ENCODE data around the gene SNAI3. TPM values are rescaled to one million over a fixed set of nuclear protein-coding genes. Genes with fewer than 3 reads are reported as not detected.

The SNAI3 gene
- total RNA-seq, 2 donors from 2014 or later: 0.77 to 2.1 TPM

DNA sequence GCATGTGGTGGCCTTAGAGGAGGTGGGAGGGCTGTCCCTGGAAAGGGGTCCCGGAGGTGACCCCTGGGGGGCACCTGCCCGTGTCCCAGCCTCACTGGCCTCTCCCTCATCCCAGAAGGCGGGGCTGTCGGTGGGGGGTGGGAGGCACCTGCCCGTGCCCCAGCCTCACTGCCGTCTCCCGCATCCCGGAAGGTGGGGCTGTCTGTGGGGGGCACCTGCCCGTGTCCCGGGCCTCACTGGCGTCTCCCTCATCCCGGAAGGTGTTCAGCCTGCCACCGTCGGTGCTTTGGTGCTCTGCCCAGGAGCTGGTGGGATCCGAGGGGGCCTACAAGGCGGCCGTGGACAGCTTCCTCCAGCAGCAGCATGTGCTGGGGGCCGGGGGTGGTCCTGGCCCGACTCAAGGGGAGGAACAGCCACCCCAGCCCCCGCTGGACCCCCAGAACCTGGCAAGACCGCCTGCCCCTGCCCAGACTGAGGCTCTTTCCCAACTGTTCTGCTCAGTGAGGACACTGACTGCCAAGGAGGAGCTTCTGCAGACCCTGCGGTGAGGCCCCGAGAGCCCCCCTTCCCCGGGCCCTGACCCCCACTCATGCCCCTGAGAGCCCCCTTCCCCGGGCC is 26.2 kb upstream of the SNAI3 start:
- no peaks in the 10 kb centered on the region for H3K9me3 ChIP-seq (ENCODE audit: control insufficient read depth, low read length)
- H3K4me1 Mint-ChIP-seq: peaks cover 2% of the 10 kb centered on the region
- H3K4me3 Mint-ChIP-seq: no peak overlapping the region
- no peak overlapping the region for H3K4me3 ChIP-seq (ENCODE audit: low read length)
- H3K27ac ChIP-seq (ENCODE audit: low read depth, low read length): no peak overlapping the region
- no peaks in the 10 kb centered on the region for H3K9me3 Mint-ChIP-seq
- H3K27ac Mint-ChIP-seq: no peak overlapping the region
- DNase-seq: no peak
- H3K27me3 Mint-ChIP-seq (ENCODE audit: insufficient read depth): no peaks in the 10 kb centered on the region
- H3K9ac ChIP-seq (ENCODE audit: extremely low read depth, low read length, poor library complexity, severe bottlenecking): no peak overlapping the region
- TF ChIP-seq CTCF (conservative IDR thresholded peaks at IDR 0.05): no peak
- peaks cover 5% of the 10 kb centered on the region for H3K36me3 ChIP-seq (ENCODE audit: control insufficient read depth, insufficient read depth, low read length)
- no peaks in the 10 kb centered on the region for H3K4me1 ChIP-seq (ENCODE audit: control insufficient read depth, insufficient read depth, low read length)
- no peaks in the 10 kb centered on the region for H3K27me3 ChIP-seq (ENCODE audit: control insufficient read depth, insufficient read depth, low read length, poor library complexity, severe bottlenecking)
- H3K36me3 Mint-ChIP-seq (ENCODE audit: low read depth): peaks cover 6% of the 10 kb centered on the region
- WGBS, 2 experiments (ENCODE audit: insufficient coverage in 1 of 2, insufficient read length in 1 of 2): 91 to 94% methylated on average over 17 to 23 of the region's 25 CpGs

DNA sequence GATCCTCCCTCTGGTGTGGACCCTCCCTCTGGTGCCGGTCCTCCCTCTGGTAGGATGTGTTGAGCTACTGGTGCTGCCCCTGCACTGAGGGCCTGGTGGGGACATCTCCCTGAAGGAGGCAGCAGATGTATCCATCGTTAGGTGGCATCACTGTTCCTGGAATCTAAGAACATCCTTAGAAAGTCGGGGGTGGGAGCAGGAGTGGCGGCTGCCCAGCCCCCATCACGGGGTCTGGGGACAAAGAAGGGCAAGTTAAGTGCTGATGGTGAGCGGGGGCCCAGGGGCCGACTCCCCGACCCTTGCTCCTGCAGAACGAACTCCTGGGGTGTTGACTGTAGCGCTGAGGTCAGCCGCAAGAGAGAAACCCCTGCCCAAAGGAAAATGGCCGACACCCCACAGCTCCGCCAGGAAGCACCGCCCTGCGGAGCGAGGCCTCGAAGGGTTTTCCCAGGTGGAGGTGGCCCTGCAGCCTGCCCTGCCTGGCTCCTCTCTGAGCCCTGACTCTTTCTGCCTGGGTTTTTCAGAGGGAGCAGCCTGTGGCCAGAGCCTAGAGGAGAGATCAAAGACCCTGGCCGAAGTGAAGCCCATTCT is 25.5 kb upstream of the SNAI3 start:
- Mint-ChIP-seq H3K36me3 (ENCODE audit: low read depth) (peaks cover 6% of the 10 kb centered on the region), H3K4me1 (peaks cover 8% of the 10 kb centered on the region), H3K4me3 (no peak overlapping the region), H3K27me3 (ENCODE audit: insufficient read depth) (no peaks in the 10 kb centered on the region), H3K9me3 (no peaks in the 10 kb centered on the region), H3K27ac (no peak overlapping the region)
- 89 to 91% methylated on average over 15 to 17 of the region's 18 CpGs for WGBS, 2 experiments (ENCODE audit: insufficient coverage in 1 of 2, insufficient read length in 1 of 2)
- H3K9me3 ChIP-seq (ENCODE audit: control insufficient read depth, low read length): no peaks in the 10 kb centered on the region
- DNase-seq: no peak
- peaks cover under 1% of the 10 kb centered on the region for H3K36me3 ChIP-seq (ENCODE audit: control insufficient read depth, insufficient read depth, low read length)
- H3K27ac ChIP-seq (ENCODE audit: low read depth, low read length): peak overlapping the region; percentile 17
- no peaks in the 10 kb centered on the region for H3K4me1 ChIP-seq (ENCODE audit: control insufficient read depth, insufficient read depth, low read length)
- H3K9ac ChIP-seq (ENCODE audit: extremely low read depth, low read length, poor library complexity, severe bottlenecking): no peak overlapping the region
- TF ChIP-seq CTCF (conservative IDR thresholded peaks at IDR 0.05): no peak
- no peak overlapping the region for H3K4me3 ChIP-seq (ENCODE audit: low read length)
- no peaks in the 10 kb centered on the region for H3K27me3 ChIP-seq (ENCODE audit: control insufficient read depth, insufficient read depth, low read length, poor library complexity, severe bottlenecking)

- Mint-ChIP-seq H3K36me3 (ENCODE audit: low read depth) (peaks cover 2% of the 10 kb centered on the region), H3K27me3 (ENCODE audit: insufficient read depth) (no peaks in the 10 kb centered on the region), H3K9me3 (no peaks in the 10 kb centered on the region), H3K27ac (no peak overlapping the region), H3K4me1 (peaks cover 8% of the 10 kb centered on the region), H3K4me3 (no peak overlapping the region)
- Histone ChIP-seq H3K27me3 (ENCODE audit: control insufficient read depth, insufficient read depth, low read length, poor library complexity, severe bottlenecking) (no peaks in the 10 kb centered on the region), H3K9ac (ENCODE audit: extremely low read depth, low read length, poor library complexity, severe bottlenecking) (no peak overlapping the region), H3K4me3 (ENCODE audit: low read length) (no peak overlapping the region), H3K36me3 (ENCODE audit: control insufficient read depth, insufficient read depth, low read length) (no peaks in the 10 kb centered on the region), H3K4me1 (ENCODE audit: control insufficient read depth, insufficient read depth, low read length) (no peaks in the 10 kb centered on the region), H3K9me3 (ENCODE audit: control insufficient read depth, low read length) (no peaks in the 10 kb centered on the region), H3K27ac (ENCODE audit: low read depth, low read length) (no peak overlapping the region)
- no peak for TF ChIP-seq CTCF (conservative IDR thresholded peaks at IDR 0.05)
- DNase-seq: no peak
- 89 to 93% methylated on average over 10 to 15 of the region's 16 CpGs for WGBS, 2 experiments (ENCODE audit: insufficient coverage in 1 of 2, insufficient read length in 1 of 2)
Observed at GRCh38 chr16:88710556-88710955, 24.2 kb upstream of the SNAI3 start.
